Neural progenitor cell (in vitro differentiated cells): ENCODE measurements around the gene EEF2K.

Experiments
- EZH2 ChIP-seq: fragments of 200-600 bp; sonication (generic); IDR thresholded peaks from 2 replicates; pipeline ENCODE4 v1.6.1; 2017; ENCODE audit warnings: antibody characterized with exemption, mild to moderate bottlenecking, moderate library complexity
- TF ChIP-seq, protein P1 (sequence below): fragments of 200-600 bp; sonication (generic); IDR thresholded peaks from 2 replicates; pipeline ENCODE4 v1.5.1; 2017; ENCODE audit warnings: antibody characterized with exemption, mild to moderate bottlenecking

- TF ChIP-seq, protein P1, sequence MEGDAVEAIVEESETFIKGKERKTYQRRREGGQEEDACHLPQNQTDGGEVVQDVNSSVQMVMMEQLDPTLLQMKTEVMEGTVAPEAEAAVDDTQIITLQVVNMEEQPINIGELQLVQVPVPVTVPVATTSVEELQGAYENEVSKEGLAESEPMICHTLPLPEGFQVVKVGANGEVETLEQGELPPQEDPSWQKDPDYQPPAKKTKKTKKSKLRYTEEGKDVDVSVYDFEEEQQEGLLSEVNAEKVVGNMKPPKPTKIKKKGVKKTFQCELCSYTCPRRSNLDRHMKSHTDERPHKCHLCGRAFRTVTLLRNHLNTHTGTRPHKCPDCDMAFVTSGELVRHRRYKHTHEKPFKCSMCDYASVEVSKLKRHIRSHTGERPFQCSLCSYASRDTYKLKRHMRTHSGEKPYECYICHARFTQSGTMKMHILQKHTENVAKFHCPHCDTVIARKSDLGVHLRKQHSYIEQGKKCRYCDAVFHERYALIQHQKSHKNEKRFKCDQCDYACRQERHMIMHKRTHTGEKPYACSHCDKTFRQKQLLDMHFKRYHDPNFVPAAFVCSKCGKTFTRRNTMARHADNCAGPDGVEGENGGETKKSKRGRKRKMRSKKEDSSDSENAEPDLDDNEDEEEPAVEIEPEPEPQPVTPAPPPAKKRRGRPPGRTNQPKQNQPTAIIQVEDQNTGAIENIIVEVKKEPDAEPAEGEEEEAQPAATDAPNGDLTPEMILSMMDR = no peak
- TF ChIP-seq EZH2 = no peak
Measured at GRCh38 chr16:22189473-22190080, 16.5 kb upstream of the EEF2K start.
